HepG2 (cell line): Measurements from ENCODE around the gene CREM.

Source experiments
- ATF3 ChIP-seq: sonication (generic); formaldehyde crosslinking; IDR thresholded peaks from 2 replicates; pipeline ENCODE4 v1.4.0; 2020; ENCODE audit warnings: missing genetic modification reagents
- CREM ChIP-seq, 2 experiments: sonication (generic) in 1 of 2; formaldehyde crosslinking in 1 of 2; IDR thresholded peaks; 2 replicates each; pipeline versions ENCODE4 v1.4.0 to v1.6.1; 2016 to 2020; ENCODE audit warnings: antibody characterized with exemption in 1 of 2, mild to moderate bottlenecking in 1 of 2, missing genetic modification reagents in 1 of 2
- POLR2AphosphoS5 ChIP-seq: IDR thresholded peaks from 2 replicates; pipeline ENCODE4 v1.6.1; 2012; ENCODE audit warnings: low read depth, low read length
- ZKSCAN8 ChIP-seq: IDR thresholded peaks from 2 replicates; pipeline ENCODE4 v1.6.1; 2016; ENCODE audit warnings: borderline replicate concordance, missing genetic modification reagents, missing compliant biosample characterization
- ZNF136 ChIP-seq: sonication (generic); formaldehyde crosslinking; IDR thresholded peaks from 2 replicates; pipeline ENCODE4 v1.8.1; 2022; ENCODE audit warnings: low read depth, mild to moderate bottlenecking, moderate library complexity, missing genetic modification reagents
- ZNF335 ChIP-seq: sonication (generic); formaldehyde crosslinking; IDR thresholded peaks from 2 replicates; pipeline ENCODE4 v1.4.0; 2020; ENCODE audit warnings: missing genetic modification reagents
- TF ChIP-seq, protein P1 (sequence below): sonication (generic); formaldehyde crosslinking; IDR thresholded peaks from 2 replicates; pipeline ENCODE4 v1.5.0; 2020; ENCODE audit warnings: mild to moderate bottlenecking, missing genetic modification reagents, moderate library complexity
- TF ChIP-seq, protein P2 (sequence below): IDR thresholded peaks from 2 replicates; pipeline ENCODE4 v1.6.1; 2012; ENCODE audit warnings: low read length, improper control_type of control experiment

DNA sequence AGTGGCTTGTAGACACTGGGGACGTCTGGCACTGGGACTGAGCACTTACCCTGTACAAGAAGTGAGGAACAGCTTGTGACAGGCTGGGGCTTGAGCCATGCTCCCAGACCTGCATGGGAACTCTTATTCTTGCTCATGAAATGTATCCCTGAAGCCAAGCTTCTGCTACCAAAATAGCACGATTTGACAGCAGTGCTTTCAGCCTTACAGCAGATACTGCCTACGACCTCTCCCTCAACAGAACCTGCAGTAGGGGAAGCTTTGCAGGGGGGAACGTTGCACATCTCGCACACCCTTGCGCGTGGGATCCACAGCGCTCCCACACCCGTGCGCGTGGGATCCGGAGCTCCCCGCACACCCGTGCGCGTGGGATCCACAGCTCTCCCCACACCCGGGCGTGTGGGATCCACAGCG is 88.0 kb downstream of the CREM start:
- TF ChIP-seq ZKSCAN8 (CRISPR knock-in tag) (no peak), POLR2AphosphoS5 (no peak), ATF3 (CRISPR knock-in tag) (no peak), CREM (IDR thresholded peaks at IDR 0.05) (no peak), CREM (CRISPR knock-in tag; IDR thresholded peaks at IDR 0.05) (no peak), ZNF136 (no peak), ZNF335 (CRISPR knock-in tag) (no peak)
- TF ChIP-seq, protein P1, sequence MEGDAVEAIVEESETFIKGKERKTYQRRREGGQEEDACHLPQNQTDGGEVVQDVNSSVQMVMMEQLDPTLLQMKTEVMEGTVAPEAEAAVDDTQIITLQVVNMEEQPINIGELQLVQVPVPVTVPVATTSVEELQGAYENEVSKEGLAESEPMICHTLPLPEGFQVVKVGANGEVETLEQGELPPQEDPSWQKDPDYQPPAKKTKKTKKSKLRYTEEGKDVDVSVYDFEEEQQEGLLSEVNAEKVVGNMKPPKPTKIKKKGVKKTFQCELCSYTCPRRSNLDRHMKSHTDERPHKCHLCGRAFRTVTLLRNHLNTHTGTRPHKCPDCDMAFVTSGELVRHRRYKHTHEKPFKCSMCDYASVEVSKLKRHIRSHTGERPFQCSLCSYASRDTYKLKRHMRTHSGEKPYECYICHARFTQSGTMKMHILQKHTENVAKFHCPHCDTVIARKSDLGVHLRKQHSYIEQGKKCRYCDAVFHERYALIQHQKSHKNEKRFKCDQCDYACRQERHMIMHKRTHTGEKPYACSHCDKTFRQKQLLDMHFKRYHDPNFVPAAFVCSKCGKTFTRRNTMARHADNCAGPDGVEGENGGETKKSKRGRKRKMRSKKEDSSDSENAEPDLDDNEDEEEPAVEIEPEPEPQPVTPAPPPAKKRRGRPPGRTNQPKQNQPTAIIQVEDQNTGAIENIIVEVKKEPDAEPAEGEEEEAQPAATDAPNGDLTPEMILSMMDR (CRISPR knock-in tag): no peak
- TF ChIP-seq, protein P2, sequence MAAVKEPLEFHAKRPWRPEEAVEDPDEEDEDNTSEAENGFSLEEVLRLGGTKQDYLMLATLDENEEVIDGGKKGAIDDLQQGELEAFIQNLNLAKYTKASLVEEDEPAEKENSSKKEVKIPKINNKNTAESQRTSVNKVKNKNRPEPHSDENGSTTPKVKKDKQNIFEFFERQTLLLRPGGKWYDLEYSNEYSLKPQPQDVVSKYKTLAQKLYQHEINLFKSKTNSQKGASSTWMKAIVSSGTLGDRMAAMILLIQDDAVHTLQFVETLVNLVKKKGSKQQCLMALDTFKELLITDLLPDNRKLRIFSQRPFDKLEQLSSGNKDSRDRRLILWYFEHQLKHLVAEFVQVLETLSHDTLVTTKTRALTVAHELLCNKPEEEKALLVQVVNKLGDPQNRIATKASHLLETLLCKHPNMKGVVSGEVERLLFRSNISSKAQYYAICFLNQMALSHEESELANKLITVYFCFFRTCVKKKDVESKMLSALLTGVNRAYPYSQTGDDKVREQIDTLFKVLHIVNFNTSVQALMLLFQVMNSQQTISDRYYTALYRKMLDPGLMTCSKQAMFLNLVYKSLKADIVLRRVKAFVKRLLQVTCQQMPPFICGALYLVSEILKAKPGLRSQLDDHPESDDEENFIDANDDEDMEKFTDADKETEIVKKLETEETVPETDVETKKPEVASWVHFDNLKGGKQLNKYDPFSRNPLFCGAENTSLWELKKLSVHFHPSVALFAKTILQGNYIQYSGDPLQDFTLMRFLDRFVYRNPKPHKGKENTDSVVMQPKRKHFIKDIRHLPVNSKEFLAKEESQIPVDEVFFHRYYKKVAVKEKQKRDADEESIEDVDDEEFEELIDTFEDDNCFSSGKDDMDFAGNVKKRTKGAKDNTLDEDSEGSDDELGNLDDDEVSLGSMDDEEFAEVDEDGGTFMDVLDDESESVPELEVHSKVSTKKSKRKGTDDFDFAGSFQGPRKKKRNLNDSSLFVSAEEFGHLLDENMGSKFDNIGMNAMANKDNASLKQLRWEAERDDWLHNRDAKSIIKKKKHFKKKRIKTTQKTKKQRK: no peak
